ENCODE measurements around the gene PRDM12.

DNA sequence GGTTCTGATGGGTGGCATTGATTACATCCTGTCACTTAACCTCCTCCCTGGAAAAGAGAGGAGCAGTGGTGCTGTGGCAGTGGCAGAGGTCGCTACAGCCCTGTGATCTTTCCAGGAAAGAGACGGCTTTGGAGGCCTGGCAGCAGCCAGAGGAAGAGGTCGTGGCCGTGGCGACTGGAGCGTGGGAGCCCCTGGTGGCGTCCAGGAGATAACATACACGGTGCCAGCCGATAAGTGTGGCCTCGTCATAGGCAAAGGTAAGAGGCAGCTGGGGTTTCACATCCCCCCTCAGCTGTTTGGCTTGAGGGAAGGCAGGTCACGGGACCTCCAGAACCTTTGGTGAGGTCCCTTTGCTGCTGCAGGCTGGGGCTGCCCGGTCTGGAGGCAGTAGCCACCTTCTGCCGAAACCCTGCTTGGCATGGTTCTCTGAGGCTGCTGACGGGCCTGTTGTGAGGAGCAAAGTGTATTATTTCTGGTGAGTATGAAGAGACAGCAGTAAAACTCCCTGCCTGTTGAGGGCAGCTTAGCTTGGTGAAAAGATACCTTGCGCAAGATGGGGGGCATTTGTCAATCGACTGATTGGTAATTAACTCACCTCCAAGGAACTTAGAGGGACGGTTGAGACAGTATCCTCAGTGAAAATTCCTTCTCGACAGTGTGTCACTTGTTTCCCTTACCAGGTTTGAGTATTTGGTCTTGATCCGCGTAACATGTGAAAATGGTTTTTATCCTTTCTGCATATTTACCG is 38.0 kb upstream of the PRDM12 start:
- TF ChIP-seq, protein P1, sequence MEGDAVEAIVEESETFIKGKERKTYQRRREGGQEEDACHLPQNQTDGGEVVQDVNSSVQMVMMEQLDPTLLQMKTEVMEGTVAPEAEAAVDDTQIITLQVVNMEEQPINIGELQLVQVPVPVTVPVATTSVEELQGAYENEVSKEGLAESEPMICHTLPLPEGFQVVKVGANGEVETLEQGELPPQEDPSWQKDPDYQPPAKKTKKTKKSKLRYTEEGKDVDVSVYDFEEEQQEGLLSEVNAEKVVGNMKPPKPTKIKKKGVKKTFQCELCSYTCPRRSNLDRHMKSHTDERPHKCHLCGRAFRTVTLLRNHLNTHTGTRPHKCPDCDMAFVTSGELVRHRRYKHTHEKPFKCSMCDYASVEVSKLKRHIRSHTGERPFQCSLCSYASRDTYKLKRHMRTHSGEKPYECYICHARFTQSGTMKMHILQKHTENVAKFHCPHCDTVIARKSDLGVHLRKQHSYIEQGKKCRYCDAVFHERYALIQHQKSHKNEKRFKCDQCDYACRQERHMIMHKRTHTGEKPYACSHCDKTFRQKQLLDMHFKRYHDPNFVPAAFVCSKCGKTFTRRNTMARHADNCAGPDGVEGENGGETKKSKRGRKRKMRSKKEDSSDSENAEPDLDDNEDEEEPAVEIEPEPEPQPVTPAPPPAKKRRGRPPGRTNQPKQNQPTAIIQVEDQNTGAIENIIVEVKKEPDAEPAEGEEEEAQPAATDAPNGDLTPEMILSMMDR (IDR thresholded peaks at IDR 0.05) = no peak
- TF ChIP-seq TAF1 (IDR thresholded peaks at IDR 0.05; ENCODE audit: borderline replicate concordance, low read depth, low read length) (no peak), EP300 (IDR thresholded peaks at IDR 0.05; ENCODE audit: borderline replicate concordance in 1 of 2, low read depth in 1 of 2, low read length in 1 of 2) (no peak), SIN3A (IDR thresholded peaks at IDR 0.05; ENCODE audit: borderline replicate concordance, low read depth, low read length) (no peak), POLR2AphosphoS5 (IDR thresholded peaks at IDR 0.05; ENCODE audit: low read depth, low read length) (no peak), CHD2 (IDR thresholded peaks at IDR 0.05; ENCODE audit: low read length, partially characterized antibody) (no peak), TCF12 (IDR thresholded peaks at IDR 0.05) (no peak)

Data from SK-N-SH (cell line).